HG03139 (cell line): Measurements from ENCODE around the gene SVIL.
A peak's percentile ranks its signal among the peaks of the same experiment; 100 is the strongest.

Experiments used
- ATAC-seq: cut with Tn5 transposase; IDR thresholded peaks from one replicate; pipeline ENCODE4 v1.9.1; 2021; ENCODE audit not compliant: unreplicated experiment

Gene SVIL

GRCh38 chr10:29634764-29635625, at the start of gene SVIL:
TSS of gene SVIL (minus strand) at chr10:29634971. CDS start at chr10:29555058, 79,913 bp downstream.
- peak; percentile 8 for ATAC-seq

GRCh38 chr10:29681676-29682448, 47.1 kb upstream of the SVIL start:
- peak; percentile 95 for ATAC-seq

- no peak for ATAC-seq
Observed at GRCh38 chr10:29680091-29680490, 45.3 kb upstream of the SVIL start.

- no peak for ATAC-seq
Observed at GRCh38 chr10:29676732-29677131, 42.0 kb upstream of the SVIL start.

- ATAC-seq: no peak
Observed at GRCh38 chr10:29675984-29676383, 41.2 kb upstream of the SVIL start.

- no peak for ATAC-seq
Observed at GRCh38 chr10:29671968-29672367, 37.2 kb upstream of the SVIL start.

GRCh38 chr10:29671228-29671780, 36.5 kb upstream of the SVIL start:
- no peak for ATAC-seq

- no peak for ATAC-seq
Observed at GRCh38 chr10:29670761-29671160, 36.0 kb upstream of the SVIL start.

- no peak for ATAC-seq
Observed at GRCh38 chr10:29669149-29669548, 34.4 kb upstream of the SVIL start.

GRCh38 chr10:29668628-29669027, 33.9 kb upstream of the SVIL start:
- ATAC-seq: no peak

- no peak for ATAC-seq
Observed at GRCh38 chr10:29667191-29667590, 32.4 kb upstream of the SVIL start.

- ATAC-seq: no peak
Observed at GRCh38 chr10:29666201-29666600, 31.4 kb upstream of the SVIL start.

GRCh38 chr10:29663718-29664117, 28.9 kb upstream of the SVIL start:
- ATAC-seq: no peak

- peak; percentile 94 for ATAC-seq
Observed at GRCh38 chr10:29658984-29659965, 24.5 kb upstream of the SVIL start.

- ATAC-seq: no peak
Observed at GRCh38 chr10:29657719-29658274, 23.0 kb upstream of the SVIL start.

GRCh38 chr10:29656451-29656992, 21.8 kb upstream of the SVIL start:
- ATAC-seq: no peak

- no peak for ATAC-seq
Observed at GRCh38 chr10:29652192-29652591, 17.4 kb upstream of the SVIL start.

GRCh38 chr10:29651767-29652166, 17.0 kb upstream of the SVIL start:
- ATAC-seq: no peak

GRCh38 chr10:29650552-29650944, 15.8 kb upstream of the SVIL start:
- no peak for ATAC-seq
